GM18907 (cell line): Measurements from ENCODE around the gene TOP3A.

ENCODE experiments used
- ATAC-seq: cut with Tn5 transposase; IDR thresholded peaks from one replicate; pipeline ENCODE4 v1.9.1; 2021; ENCODE audit warnings: mild to moderate bottlenecking, moderate library complexity; ENCODE audit not compliant: unreplicated experiment

Gene TOP3A

DNA sequence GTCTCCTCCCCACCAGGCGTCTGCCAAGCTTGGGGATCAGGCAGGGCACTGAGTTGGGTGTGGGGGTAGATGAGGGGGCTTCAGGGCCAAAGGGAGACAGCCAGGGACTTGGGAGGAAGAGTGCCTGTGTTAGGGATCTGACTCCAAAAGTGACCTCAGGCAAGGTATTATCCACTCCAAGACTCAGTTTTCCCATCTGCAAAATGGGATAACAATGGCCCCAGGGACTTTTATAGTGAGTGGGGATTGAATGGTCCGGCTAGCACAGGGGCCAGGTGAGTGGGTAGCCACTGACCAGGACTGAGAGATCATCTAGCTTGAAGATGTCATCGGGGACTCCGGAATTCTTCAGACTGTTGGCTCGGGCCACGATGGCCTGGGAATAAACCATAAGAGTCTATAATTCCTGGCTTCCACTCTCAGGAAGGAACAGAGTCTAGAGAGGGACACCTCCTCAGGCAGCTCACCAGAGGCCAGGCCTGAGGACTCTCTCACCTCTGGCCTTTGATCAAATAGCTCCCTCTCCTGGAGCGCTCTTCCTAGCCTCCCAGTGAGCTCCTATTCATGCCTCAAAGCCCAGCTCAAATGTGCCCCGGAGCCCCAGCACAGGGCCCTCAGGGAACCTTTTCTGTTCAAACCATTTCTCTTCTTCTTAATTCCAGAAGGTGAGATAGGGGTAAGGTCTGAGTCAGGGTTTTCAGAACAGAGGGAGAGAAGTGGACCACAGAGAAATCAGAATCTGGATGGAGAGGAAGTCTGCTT lies 59.7 kb downstream of the TOP3A start:
- no peak for ATAC-seq

GRCh38 chr17:18253947-18254821 lies 60.6 kb downstream of the TOP3A start:
- no peak for ATAC-seq

- no peak for ATAC-seq
Observed at GRCh38 chr17:18253187-18253884, 61.5 kb downstream of the TOP3A start.

DNA sequence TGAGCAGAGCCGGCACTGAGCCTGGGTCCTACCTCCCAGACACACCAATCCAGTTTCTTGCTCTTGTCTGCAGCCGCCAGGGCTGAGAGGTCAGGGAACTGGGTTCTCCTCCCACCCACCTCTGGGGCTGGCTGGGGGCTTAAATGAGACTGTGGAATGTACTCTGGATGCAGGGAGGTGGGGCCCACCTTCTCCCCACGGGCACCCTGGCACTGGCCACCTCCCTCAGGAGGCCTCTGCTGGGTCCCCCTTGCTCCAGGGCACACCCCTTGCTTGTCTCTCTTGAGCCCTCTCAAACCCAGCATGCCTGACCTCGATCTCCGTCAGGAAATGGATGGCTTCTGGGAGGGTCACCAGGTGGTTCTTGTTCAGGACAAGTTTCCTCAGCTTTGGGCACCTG lies 62.6 kb downstream of the TOP3A start:
- ATAC-seq = no peak

DNA sequence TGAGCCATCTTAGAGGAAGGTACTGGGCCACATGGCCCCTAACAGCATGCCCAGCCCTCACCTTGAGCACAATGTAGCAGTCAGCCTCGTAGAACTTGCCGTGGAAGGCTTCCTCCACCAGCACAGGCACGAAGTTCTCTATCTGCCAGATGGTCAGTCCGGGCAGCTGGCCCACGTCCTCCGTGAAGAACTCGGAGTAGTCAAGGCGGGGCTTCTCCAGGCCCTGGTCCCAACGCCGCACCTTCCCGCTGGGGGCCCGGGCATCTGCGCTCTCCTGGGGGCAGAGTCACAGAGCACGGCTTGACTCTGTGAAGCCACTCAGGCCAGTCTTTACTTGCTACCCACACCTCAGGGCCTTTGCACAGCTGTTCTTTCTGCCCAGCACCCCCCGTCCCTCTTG lies 63.6 kb downstream of the TOP3A start:
- no peak for ATAC-seq

- ATAC-seq = no peak
Observed at GRCh38 chr17:18250708-18251107, 64.1 kb downstream of the TOP3A start.

- ATAC-seq = no peak
Observed at GRCh38 chr17:18250259-18250658, 64.5 kb downstream of the TOP3A start.

DNA sequence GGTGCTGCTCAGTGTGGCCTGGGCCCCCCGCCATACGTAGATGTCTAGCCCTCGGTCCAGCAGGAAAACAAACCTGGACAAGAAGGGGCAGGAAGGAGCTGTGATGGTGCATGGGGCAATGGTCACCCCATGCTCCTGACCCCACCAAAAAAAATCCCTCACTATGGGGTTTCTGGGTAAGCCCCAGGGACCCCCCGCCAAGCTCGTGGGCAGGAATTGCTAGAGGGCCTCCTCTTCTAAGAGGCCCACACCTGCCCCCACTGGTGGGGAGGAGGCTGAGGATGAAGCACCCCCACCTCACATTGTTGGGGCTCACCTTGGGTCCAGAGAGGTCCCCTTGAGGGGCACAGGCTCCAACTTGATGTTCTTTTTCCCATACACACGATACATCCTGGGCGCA lies 66.0 kb downstream of the TOP3A start:
- no peak for ATAC-seq

DNA sequence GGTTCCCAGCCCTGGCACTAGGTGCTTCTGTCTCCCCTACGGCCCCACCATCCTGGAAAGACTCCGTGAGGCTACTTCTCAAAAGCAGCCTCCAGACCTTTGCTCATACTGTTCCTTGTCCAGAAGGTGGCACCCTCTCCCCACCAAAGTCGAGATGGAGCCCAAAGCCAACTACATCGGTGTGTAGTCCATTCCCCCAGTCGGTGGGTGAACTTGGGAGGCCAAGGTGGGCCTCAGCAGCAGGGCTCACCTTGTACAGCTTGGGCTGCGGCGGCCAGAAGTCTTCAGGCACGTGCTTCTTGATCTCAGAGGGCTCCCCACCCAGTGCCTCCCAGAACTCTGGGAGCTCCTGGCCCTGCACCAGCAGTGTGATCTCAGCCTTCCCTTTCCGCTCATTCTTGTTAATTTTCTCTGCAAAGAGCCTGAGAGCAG lies 66.5 kb downstream of the TOP3A start:
- ATAC-seq = no peak

DNA sequence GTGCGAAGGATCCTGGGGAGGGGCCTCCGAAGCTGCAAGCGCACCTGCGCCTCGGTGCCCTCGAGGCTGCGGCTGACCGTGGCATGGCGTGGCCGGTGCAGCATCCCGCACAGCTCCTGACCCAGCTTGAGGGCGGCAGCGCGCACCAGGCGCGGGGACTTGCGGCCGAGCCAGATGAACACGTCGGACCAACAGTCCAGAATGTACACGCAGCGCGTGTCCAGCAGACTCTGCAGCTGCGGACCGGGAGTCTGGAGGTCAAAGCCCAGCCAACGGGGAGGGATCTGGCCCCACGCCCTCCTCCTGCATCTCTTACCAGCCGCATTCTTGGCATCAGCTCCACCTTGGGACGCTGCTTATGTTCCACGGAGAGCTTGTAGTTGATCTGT lies 67.2 kb downstream of the TOP3A start:
- ATAC-seq = no peak

DNA sequence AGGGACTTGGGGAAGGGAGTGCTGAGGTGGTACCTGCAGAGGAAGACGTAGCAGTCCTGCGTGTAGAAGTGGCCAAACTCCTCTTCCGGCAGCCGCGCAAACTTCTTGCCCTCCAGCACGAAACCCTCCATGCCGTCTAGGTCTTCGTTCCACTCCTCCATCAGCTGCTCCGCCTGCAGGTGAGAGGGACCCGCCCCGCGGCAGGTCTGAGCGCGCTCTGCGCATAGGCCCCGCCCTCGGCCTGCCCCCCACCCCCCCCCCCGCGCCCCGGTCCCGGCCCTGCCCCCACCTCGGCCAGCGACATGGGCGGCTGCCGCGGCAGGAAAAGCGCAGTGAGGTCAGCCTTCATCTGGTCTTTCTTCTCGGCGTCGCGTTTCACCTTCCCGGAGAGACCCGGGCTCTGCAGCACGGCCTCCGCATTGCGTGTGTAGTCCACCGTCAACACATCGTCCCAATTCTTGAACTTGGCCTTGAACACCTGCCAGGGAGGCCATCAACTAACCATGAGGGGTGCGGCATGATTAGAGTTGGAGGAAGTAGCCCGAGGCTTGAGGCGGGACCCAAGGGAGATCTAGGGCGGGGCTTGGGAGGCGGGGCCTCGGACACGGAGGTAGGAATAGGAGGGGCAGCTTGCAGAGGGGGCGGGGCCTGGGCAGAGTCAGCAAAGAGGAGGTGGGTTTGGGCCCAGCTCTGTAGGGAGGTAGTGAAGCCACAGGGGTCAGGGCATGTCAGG lies 67.7 kb downstream of the TOP3A start:
- no peak for ATAC-seq

DNA sequence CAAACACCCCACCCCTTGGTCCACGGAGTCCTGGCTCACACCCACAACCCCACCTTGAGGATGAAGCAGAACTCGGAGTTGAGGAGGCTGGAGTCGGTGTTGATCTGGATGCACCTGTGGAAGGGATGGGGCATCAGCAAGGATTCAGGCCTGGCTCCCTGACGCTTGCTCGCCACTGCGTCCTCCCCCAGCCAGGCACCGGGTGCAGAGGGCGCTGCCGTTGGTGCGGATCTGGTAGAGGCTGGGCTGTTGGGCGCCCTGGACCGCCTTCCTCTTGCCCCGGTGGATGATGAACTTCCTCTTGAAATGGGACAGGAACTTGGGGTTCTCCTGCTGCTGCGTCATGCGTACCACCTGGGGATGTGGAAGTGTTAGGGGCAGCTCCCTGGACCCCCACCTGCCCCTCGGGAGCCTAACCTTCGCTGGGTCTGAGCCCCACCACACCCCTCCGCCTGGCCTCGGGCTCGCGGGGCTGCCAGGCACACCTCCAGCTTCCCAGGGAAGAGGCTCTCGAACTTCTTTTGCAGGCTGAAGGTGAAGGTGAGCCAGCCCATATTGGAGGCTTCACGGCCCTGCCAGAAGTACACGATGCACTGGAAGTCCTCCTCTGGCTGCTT lies 68.6 kb downstream of the TOP3A start:
- no peak for ATAC-seq

DNA sequence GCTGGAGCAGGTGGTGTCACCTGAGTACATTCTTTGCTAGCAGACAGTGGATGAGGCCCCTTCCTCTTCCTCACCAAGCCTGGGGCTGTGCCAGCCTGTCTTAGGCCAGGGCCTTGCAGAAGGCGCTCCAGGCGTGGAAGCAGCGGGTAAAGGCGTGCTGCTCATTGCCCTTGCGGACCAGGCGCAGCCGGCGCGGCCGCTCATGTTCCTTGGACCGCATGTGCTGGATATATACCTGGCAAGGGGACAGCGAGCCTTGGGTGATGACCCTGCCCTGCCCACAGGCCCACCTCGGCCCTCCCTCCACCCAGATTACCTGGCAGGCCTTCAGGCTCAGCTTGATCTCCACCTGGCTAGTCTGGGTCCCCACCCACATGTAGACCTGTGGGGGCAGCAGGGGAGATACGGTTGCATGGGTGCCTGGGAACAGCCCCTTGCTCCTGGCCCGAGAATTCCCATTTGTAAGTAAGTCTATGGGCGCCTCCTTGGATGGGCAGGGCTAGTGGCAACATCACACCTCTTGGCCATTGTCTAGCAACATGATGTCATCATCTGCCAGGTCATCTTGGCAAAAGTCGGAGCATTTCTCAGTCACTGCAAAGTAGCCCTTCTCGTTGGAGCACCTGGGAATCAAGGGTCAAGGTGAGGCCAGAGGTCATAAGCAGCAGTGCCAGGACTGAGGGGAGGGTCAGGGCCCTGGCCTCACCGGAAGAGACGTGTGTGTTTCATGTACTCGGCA lies 69.6 kb downstream of the TOP3A start:
- no peak for ATAC-seq

- no peak for ATAC-seq
Observed at GRCh38 chr17:18241229-18241871, 73.4 kb downstream of the TOP3A start.

GRCh38 chr17:18240449-18240848 lies 74.3 kb downstream of the TOP3A start:
- no peak for ATAC-seq

- no peak for ATAC-seq
Observed at GRCh38 chr17:18238299-18238698, 76.5 kb downstream of the TOP3A start.

GRCh38 chr17:18237461-18237860 lies 77.3 kb downstream of the TOP3A start:
- ATAC-seq = no peak

- ATAC-seq = no peak
Observed at GRCh38 chr17:18236494-18236893, 78.3 kb downstream of the TOP3A start.

- ATAC-seq = no peak
Observed at GRCh38 chr17:18235743-18236256, 79.0 kb downstream of the TOP3A start.
